ACHN (cell line): ENCODE measurements around the gene TXNDC11.

Source experiments
- DNase-seq: peaks from one replicate; pipeline ENCODE4 v3.0.0-alpha.2; 2015
- in situ Hi-C: cut with HindIII; loops from 2 replicates; pipeline ENCODE4 v1.10.0; 2017; ENCODE audit warnings: low sequenced_read_pairs, low pct_ligation_motif_present, low pct_unique_long_range_greater_than_20kb

TXNDC11 gene

DNA sequence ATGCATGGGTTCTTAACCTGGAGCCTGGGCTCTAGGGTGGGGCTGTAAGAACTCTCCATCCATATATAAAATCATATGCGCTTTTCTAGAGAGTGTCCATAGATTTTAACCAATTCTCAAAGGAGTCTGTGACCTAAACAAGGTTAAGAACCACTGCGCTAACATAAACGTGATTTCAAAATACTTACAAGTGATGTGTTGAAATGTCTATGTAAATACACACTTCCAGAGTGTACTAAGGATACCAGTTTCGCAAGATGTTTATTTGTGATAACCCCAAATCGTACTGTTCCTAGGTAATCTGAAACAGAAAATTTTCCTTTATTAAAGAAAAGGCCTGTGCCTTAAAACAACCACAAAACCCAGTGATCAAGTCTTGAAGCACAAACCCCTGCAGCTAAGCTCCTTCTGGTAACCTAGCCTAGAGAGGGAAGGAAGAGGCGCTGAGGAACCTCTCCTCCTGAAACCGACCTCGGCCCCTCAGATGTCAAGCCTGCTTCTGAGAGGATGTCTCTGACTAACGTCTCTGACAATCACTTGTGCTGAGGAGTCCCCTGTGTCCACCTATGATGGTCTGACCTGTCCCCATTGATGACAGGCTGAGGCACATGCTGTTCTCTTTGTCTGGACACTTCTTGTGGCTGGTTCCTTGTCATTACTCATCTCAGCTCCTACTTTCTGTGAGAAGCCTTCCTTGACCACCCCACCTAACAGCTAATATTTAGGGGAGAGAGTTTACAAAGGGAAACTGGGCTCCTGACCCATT is 42.2 kb downstream of the TXNDC11 start:
- DNase-seq, result no peak
- in situ Hi-C loops, result no loop called here

DNA sequence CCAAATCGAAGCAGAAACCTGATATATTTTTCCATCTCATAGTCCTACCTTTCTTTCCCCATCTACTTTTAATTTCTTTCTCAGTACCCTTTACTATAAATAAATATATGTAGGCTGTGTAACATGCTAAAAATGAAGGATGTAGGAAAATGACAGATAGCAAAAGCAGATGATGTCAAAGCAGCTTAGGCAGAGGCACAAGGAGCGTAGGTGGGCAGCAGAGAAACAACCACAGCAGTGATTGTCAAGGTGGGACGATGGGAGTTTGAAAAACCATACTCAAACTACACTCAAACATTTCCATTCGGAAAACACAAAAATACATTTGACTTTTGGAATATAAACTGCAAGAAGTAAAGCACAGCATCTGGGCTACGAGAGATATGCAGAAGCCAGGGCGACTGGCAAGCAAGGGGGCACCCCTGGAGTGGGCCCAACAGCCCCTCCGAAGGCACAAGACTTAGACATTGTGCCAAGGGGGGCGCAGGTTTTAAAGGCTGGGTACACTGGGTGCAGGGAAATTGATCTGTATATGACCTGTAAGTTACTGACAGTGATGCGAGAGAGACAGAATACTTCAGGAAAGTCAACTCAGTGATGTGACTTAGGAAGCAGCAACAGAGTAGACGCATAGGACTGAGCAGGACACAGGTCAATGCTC is 43.3 kb downstream of the TXNDC11 start:
- in situ Hi-C loops, result no loop called here
- no peak for DNase-seq

DNA sequence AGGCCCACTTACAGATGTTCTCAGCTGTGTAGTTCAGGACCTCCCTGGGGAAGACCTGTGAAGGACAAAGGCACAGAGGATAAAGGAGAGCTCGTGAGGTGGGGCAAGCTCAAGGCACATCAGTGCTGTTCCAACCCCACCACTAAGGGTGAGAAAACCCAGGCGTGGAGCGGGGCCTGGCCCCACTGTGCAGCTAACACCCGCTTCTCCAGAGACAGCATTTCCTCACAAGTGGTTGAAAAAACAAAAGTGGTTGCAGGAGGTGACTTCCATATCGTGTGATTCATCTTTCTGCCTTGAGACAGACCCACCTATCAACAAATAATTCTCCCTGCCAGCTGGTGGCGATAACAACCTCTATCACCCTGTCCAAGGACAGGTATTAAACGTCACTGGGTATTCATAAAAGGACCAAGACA is 44.4 kb downstream of the TXNDC11 start:
- in situ Hi-C loops, result no loop called here
- peak; percentile 30 for DNase-seq

DNA sequence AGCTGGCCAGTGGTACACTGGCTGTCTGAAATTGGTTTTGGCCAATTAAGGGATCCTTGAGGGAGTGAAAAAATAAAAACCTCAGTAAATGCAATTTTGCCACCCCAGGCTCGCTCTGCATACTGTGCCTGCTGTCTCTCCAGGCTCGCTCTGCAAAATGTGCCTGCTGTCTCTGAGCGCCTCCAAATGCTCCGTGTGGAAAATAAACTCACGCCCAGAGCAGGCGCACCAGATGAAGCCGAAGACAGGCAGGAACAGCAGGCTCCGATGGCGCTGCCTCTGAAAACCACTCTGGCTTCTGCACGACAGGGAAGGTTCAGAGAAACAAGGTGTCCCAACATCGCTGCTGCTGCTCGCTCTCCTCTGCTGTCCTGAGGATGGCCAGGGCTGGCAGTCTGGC is 45.3 kb downstream of the TXNDC11 start:
- in situ Hi-C loops, result no loop called here
- DNase-seq, result no peak

DNA sequence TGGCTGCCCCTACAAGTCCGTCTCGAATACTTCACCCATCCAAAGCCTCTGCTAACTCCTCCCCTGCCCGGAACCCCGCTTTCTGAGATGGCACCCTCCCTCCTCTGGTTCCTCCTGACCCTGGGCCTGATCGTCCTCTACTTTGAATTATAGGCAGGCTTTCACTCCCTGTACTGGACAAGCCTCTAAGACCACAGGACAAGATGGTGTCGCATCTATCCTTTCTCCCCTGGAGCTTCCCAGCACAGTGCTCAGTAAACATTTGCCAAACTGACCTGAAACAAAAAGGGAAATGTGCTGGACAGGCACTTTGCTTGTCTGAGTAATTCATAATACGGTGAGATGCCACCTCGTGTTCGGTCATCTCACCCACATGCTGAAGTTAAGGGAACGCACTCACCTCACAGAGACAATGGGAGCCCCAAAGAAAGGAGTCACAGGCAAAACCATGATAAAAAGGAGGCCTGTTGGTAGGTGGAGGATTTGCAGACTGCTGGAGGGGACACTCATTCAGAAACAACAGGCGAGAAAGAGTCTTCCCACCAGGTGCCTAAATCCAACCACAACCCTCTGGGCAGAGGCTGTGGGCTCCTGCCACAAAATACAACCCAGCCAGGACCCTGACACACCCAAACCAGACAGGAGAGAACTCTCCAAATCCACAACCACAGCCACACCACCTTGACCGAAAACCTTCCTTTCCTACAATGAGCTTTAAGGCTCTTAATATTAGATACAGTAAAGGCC is 46.2 kb downstream of the TXNDC11 start:
- in situ Hi-C loops, result no loop called here
- DNase-seq, result no peak

DNA sequence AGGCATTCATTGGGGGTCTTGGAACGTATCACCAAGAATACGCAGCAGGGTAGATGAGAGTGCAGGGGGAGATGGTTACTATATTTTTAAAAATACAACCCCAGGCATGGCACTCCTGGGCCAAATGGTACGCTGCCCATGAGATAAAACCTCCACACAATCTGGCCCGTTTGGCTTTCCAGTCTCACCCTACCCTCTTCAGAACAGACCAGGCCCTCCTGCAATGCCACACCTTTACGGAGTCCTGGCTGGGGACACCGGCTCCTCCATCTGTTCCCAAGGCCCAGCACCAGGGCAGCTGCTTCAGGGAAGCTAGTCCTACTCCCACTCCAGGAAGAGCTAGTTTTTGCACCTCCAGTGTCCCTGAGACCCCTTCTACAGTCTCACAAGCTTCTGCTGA is 50.0 kb downstream of the TXNDC11 start:
- in situ Hi-C loops, result no loop called here
- no peak for DNase-seq

DNA sequence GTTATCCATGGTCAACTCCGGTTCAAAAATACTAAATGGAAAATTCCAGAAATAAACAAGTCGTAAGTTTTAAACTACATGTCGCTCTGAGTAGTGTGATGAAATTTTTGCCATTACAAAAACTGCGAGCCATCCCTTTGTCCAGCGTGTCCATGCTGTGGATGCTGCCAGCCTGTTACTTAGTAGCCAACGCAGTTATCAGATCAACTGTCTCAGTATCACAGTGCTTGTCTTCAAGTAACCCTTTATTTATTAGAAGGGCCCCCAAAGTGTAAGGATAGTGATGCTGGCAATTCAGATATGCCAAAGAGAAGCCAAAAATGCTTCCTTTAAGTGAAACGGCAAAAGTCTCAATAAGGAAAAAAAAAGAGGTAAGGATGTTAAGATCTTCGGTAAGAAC is 50.5 kb downstream of the TXNDC11 start:
- in situ Hi-C loops, result no loop called here
- no peak for DNase-seq

DNA sequence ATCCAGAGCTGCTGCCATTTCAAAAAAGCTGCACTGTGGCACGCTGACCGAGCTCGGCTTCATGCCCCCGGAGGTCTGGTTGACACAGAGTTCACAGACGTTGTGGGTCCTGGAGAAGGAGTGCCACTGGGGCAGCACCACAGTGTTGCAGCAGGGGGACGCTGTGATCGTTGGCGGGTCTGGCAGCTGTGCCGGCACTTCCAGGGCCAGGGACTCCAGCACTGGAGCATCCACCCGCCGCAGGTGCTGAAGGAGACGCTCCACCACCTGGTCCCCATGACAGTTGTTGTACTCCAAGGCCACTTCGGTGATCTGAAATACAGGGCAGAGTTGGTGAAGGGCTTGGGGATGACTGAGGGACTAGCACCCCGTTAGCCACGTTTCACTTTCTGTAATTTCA is 50.9 kb downstream of the TXNDC11 start:
- DNase-seq, result no peak
- in situ Hi-C loops, result no loop called here

DNA sequence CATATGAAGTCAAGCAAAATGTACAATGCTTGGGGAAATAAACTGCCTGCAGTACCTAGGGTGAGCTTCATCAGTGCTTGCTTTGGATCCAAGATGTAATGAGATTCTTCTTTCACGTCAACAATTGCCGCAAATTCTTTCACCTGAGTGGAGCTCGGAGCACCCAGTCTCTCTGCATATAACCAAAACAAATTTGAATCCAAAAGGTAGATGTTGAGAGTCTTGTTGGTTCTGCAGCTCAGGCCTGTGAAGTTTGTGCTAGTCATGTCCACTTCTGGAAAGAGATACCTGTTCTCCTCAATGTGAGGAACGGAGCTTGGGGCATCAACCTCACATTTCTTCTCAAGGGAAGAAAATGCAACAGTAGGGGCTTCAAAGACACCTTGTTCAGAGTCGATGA is 51.4 kb downstream of the TXNDC11 start:
- in situ Hi-C loops, result no loop called here
- DNase-seq, result no peak

DNA sequence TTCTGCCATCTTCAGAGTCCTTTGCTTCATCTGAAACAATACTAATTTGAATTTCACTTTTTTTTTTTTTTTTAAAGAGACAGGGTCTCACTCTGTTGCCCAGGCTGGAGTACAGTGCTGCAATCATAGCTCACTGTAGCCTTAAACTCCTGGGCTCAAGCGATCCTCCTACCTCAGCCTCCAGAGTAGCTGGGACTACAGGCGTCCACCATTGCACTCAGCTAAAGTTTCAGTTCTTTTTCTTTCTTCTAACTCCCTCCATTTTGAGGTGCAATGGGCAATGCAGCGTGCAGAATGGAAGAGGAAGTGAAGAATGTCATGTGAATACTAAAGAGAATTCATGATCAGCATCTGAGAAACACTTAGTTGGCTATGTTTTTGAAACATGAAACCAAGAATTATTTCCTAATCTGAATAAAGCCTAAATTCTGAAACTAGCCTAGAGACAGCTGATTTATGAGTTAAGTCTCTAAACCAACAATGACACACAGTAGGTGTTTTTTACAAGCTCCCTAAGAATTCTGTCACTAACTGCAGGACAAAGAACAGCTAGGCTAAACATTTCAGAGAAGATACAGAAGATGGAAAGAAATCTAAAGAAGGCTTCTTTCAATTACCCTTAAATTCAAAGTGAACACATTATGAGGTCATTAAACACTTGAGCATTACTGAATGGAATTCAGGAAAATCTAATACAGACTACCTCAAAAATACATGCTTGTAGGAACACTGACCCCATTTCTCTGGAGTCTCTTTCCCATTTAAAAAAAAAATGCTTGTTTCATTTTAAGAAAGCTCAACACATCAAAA is 53.4 kb downstream of the TXNDC11 start:
- DNase-seq, result no peak
- in situ Hi-C loops, result no loop called here

DNA sequence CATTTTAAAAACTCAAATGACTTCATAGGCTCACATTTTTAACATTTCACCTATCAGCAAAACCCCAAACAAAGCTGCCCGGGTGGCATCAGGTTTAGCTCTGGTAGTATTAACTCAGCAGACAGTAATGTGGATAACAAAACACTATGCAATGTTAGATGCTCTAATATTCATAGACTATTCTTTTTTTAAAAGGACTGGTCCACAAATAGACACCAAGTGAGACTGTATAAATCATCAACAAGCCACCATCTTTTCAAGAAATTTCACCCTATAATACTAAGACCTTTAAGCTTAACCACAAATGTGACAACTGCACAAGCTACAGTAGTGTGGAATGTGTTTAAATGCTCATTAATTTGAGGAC is 54.2 kb downstream of the TXNDC11 start:
- in situ Hi-C loops, result no loop called here
- DNase-seq, result no peak

DNA sequence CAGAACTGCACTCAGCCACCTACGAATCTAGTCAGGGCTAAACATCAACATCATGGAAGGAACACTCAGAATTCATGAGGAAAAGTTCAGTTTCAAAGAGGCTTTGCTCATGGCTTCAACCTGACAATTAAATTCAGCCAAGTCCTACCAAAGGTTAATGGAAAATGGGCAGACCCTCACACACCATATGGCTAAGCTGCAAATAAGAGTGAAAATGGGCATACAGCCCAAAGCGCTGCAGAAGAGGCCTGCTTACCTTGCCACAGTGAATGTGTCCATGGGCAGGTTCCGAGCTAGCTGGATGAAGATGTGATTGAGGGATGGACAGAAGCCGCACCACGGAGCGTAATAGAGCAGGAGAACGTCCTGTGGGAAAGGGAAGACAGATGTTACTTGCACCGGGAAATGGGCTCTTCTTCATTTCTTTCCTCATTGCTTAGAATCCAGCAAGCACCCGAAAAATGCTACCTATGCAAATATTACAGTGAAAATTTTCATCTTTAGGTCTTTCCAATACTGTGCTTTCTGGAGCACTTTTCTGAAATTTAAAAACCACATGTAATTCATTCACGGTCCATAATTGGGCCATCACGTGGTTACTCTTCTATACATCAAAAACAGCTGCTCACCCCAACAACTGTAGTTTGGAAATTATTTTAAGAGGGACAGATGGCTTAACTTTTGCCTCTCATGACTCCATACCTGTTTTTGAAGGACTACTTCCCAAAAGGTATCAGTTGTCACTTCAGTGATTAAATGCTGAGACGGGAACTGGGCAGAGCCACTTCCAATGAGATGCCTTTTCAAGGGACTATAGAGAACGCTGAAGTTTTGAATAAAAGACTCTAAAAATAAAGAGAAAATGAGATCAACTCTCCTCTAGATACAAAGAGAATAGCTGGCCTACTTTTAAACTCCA is 54.8 kb downstream of the TXNDC11 start:
- DNase-seq, result no peak
- in situ Hi-C loops, result no loop called here

DNA sequence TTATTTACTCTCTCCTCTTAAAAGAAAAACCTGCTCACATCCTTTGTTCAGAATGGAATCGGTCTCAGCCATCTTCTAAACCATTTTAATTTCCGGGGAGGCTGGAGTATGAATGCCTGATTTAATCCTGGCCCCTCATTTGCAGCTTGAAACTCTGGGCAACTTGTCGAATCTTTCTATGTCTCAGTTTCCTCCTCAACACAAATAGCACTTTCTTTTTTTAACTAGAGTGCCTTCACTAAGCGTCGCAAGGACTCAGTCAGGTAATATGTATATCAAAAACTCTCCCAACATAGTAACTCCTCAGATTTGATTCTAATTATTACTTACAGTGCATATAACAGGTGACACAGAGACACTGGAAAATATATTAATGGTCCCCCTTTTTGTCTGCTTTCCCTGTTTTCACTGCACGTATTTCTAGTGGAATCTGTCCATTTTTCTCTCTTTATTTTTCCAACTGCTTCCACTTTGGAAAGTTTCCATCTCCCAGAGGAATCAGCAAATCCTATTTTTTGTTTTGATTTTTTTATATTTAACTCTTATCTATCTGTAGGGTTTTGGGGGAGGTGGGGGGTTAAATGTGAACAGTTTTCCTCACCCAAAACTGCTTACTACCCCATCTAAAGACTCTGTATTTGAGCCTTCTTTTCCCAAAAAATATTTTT is 55.8 kb downstream of the TXNDC11 start:
- in situ Hi-C loops, result no loop called here
- no peak for DNase-seq

DNA sequence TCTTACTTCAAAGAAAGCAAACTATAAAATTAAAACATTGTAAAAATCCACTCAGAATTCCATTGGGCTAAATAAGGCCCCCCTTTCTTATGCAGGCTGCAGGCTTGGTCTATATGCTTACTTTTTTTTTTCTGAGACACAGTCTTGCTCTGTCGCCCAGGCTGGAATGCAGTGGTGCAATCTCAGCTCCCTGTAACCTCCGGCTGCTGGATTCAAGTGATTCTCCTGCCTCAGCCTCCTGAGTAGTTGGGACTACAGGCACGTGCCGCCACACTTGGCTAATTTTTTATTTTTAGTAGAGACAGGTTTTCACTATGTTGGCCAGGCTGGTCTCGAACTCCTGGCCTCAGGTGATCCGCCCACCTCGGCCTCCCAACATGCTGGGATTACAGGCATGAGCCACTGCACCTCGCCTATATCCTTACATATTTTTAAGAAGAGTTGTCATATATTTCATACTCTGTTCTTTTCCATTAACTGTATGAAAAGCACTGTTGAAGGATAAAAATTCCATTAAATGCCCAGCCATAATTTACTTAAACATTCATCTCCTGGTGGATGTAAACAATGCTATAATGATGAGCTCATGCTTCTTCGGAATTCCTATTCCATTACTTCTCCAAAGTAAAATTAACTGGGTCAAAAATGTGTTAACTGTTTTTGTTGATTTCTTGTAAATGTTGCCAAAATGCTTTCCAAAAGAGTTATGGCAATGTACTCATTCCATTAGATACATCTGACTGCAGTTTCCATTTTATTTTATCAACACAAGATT is 56.6 kb downstream of the TXNDC11 start:
- DNase-seq, result no peak
- in situ Hi-C loops, result no loop called here

DNA sequence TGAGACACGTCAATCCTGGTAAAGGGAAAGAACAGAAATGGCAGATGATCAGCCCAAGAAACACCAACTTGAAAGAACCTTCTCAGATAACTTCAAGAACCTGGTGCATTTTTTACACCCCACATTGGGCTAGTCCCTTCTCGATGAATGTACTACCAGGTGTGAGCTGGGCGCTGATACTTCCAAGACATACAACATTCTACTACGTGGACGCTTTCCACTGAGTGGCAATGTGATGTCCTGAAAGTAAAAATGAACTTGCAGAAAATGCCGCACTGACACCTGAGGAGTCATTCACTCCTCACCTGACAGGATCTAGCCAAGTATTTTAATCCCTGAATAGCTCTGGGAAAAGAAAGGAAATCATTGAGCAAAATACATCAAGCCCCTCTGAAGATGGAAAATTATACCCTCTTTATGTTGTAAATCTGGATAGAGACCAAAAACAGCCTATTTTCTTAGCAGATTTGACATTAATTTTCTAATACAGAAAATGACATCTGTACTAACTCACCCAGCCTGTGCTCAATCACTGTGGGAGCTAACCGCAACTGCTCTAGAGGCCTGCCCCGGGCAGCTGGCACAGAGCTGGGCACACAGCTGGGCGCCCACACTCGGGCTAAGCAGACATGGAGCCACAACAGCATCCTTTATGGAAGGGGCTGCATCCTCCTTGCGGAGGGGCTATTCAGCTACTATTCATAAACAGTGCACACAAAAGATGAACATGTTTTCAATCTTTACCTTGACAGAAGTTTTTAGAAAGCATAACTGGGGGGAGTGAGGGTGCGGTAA is 58.2 kb downstream of the TXNDC11 start:
- no peak for DNase-seq

DNA sequence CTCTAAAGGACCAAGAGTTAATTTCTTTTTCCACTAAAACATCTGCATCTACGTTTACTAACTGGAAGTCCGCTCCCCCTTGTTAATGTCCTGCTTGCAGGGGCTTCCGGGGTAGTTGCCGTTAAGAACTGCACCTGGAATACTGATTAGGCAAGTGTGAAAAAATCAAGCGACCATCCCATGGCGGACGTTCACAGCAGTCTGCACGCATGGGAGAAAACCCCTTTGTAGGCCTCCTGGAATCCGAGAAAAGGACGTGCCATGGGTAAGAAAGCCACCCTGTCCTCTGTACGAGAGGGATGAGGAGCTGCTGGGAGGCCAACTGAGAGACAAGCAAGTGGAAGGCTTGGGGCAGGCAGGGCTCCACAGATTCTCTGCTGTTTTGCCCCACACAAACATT is 59.5 kb downstream of the TXNDC11 start:
- in situ Hi-C loops, result no loop called here
- DNase-seq, result no peak

More for the DNA sequence above, 58.2 kb downstream of the TXNDC11 start:
- in situ Hi-C loops, result no loop called here
